ENCODE data around the gene CCDC102A.
"Not testable (repeated sequence)": the region's sequence is repeated elsewhere in the genome, so short reads cannot be mapped to it uniquely, and the experiment has no call there.

Gene CCDC102A

GRCh38 chr16:57536306-57537193 lies at the start of gene CCDC102A:
Gene CCDC102A (minus strand): TSS chr16:57536571. CDS start chr16:57529177, 7,394 bp downstream.
- peak in 2 of 4 experiments; percentile 44 to 52 for DNase-seq

GRCh38 chr16:57585051-57585687 lies 48.8 kb upstream of the CCDC102A start:
- no peak for DNase-seq

- no peak for DNase-seq
Observed at GRCh38 chr16:57579361-57579665, 42.9 kb upstream of the CCDC102A start.

GRCh38 chr16:57578521-57579360 lies 42.4 kb upstream of the CCDC102A start:
- no peak for DNase-seq

DNA sequence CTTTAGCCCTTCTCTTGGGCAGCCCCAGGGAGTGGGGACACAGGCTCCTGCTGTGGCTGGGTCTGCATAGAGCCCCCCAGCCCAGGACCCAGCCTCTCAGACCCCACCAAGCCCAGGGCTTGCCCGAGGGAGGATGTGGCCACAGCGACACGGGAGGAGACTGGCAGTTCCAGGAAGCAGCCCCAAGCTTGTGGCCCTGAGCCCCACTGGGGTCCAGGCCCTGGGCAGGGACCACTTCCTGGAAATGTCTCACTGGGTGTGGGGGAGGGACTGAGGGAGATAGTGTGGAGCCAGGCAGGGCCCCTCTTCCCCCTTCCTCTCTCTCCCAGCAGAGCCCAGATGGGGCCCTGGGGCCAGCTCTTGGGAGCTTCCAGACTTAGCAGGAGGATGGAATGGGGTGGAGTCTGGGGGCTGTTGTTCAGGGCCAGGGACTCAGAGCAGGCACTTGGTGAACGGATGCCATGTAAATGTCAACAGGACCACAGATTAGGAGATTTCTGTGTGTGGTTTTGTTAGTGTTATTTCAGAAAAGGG lies 41.4 kb upstream of the CCDC102A start:
- no peak for DNase-seq

GRCh38 chr16:57577214-57577613 lies 40.8 kb upstream of the CCDC102A start:
- no peak for DNase-seq

- DNase-seq: peak; percentile 49 to 80 (median 75)
Observed at GRCh38 chr16:57576429-57576870, 40.1 kb upstream of the CCDC102A start.

DNA sequence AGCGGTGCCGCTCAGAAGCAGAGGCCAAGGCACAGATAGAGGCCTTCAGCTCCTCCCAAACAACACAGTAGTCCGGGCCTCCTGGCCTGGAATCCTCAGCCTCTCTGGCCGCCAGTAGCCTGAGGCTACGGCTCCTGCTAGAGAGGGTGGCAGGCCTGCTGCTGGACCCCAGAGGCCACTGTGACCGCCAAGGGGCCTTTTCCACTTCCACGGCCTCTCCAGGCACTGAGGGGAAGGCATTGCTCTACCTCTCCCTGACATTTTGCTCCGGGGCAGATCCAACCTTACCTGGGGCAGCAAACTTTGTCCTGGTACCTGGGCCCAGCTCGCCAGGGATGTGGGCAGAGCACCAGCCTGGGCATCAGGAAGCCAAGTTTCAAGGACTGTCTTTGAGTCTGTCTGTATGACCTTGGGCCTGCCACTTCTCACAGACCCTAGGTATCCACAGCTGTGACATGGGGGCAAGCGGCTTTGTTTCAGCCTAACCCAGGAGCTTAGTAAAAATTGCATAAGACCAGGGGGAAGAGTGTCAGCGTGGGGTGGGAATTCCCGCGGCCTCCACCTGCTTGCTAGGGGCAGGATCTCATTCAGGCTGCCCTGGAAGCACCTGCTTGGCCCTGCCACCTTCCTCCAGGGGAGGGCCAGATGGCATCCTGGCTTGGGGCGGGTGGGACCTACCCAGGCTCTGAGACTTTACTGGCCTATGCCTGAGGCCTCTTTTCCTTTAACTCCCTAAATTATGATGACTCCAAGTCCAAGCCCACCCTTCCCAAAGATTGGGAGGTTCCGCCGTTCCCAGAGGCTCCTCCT lies 39.3 kb upstream of the CCDC102A start:
- DNase-seq: no peak

GRCh38 chr16:57574646-57575467 lies 38.5 kb upstream of the CCDC102A start:
- DNase-seq: no peak

DNA sequence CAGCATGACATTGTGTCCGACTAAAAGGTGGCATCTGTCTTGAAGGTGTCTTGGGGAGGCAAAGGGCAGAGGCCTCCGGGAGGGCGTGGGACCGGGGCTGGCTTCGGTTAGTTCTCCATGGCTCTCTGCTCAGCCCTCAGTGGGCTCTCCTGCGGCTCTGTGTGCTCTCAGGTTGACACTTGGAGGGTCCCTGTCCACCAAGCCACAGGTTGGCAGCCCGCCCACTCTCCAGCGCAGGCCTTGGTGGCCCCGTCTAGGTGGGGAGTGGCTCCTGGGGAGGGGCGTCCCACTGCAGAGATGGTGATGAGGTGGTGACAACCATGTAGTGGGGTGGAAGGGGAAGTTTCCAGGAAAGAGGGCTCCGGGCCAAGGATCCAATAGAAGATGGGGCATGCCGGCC lies 37.7 kb upstream of the CCDC102A start:
- no peak for DNase-seq

GRCh38 chr16:57572978-57573728 lies 36.8 kb upstream of the CCDC102A start:
- no peak for DNase-seq

DNA sequence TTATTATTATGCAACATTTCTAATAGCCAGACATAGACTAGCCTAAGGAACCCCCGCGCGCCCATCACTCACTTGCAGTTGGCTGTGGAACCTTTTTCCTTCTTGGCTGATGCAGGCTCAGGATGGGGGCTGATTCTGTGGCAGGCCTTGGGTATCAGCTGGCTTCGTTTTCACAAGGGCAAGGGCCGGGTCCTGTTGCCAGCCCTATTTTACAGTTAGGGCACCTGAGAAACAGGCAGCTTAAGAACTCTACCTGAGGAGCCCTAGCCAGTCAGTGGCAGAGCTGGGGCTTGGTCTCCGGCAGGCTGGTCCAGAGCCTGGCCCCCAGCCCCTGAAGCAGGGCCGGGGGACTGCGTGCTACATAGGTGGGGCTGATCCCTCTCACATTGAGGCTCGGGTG lies 34.7 kb upstream of the CCDC102A start:
- DNase-seq: no peak

- DNase-seq: no peak
Observed at GRCh38 chr16:57570301-57571070, 34.1 kb upstream of the CCDC102A start.

- DNase-seq: no peak
Observed at GRCh38 chr16:57569306-57569946, 33.1 kb upstream of the CCDC102A start.

DNA sequence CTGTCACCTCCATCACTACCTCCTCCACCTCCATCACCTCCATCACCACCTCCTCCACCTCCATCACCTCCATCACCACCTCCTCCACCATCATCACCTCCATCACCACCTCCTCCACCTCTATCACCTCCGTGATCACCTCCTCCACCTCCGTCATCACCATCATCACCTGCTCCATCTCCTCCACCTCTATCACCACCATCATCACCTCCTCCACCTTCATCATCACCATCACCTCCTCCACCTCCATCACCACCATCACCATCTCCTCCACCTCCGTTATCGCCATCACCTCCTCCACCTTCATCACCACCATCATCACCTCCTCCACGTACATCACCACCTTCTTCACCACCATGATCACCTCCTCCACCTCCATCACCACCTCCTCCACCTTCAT lies 32.4 kb upstream of the CCDC102A start:
- DNase-seq: not testable (repeated sequence)

- DNase-seq: no peak
Observed at GRCh38 chr16:57568173-57568678, 31.9 kb upstream of the CCDC102A start.

DNA sequence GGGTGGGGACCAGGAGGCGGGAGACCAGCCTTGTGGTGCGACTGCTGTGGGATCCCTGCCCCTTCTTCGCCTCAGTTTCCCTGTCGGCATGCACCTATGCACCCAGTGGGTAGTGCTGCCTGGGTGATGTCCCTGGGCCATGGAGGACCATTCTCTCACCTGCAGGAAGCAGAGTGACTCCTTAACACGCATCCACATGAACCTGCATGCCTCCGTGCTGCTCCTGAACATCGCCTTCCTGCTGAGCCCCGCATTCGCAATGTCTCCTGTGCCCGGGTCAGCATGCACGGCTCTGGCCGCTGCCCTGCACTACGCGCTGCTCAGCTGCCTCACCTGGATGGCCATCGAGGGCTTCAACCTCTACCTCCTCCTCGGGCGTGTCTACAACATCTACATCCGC lies 31.3 kb upstream of the CCDC102A start:
- DNase-seq: no peak

DNA sequence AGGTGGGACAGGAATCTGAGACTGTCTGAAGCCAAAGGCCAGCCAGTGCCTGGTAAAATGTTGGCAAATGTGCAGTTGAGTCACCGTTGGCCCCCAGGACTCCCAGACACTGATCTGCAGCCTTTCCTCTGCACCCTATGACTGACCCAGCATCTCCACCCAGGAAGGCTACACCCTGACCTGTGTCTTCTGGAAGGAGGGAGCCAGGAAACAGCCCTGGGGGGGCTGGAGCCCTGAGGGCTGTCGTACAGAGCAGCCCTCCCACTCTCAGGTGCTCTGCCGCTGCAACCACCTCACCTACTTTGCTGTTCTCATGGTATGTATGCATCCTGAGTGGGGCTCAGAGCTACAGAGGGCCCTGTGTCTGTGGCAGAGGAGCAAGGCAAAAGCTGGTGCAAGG lies 30.1 kb upstream of the CCDC102A start:
- DNase-seq: no peak

DNA sequence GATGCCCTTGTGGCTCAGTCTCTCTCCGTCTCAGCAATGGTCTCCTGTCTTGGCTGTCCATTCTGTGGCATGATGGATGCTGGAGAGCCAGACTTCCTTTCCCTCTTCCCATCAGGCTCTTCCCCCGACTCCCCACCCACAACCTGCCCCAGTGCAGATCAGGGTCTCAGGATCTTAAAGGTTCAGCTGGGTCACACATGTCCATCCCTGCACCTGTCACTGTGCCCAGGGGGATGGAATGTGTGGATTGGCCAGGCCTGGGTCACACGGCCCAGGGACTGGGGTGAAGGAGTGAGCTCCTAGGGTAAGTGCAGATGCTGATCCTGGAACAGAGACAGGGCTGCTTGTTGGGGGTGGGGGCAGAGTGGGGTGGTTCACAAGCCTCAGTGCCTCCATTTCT lies 29.1 kb upstream of the CCDC102A start:
- no peak for DNase-seq
